Activated CD4-positive, alpha-beta T cell treated with anti-CD3 and anti-CD28 coated beads, Interleukin-2, Interleukin-6, amounts not matched to agents 100 ng/mL and 50 ng/mL, durations not matched to agents 16 hours and 8 hours (primary cell): ENCODE results near the gene KLHDC1.
"Not testable (repeated sequence)": the region's sequence is repeated elsewhere in the genome, so short reads cannot be mapped to it uniquely, and the experiment has no call there.

Source experiments
- DNase-seq: peaks from one replicate; pipeline ENCODE4 v3.0.0-alpha.2; 2020

KLHDC1 gene, protein sequence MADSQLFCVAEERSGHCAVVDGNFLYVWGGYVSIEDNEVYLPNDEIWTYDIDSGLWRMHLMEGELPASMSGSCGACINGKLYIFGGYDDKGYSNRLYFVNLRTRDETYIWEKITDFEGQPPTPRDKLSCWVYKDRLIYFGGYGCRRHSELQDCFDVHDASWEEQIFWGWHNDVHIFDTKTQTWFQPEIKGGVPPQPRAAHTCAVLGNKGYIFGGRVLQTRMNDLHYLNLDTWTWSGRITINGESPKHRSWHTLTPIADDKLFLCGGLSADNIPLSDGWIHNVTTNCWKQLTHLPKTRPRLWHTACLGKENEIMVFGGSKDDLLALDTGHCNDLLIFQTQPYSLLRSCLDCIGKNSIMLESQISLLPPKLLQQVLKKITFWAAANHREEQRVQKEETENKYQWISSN

GRCh38 chr14:49692811-49693734, at the start of gene KLHDC1:
Gene KLHDC1 (plus strand): TSS chr14:49693120. CDS start chr14:49693195, 75 bp downstream.
- peak; percentile 77 for DNase-seq

DNA sequence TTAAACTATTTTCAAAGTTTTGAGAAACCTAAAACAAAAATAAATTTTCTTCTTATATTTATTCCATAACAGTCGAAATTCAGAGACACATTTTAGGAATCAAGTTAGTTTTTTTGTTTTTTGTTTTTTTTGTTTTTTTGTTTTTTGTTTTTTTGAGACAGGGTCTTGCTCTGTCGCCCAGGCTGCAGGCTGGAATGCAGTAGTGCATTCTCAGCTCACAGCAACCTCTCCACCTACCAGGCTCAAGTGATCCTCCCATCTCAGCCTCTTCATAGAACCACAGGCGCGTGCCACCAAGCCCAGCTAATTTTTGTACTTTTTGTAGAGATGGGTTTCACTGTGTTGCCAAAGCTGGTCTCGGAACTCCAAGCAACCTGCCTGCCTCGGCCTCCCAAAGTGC, 39.4 kb upstream of the KLHDC1 start:
- DNase-seq, result no peak

DNA sequence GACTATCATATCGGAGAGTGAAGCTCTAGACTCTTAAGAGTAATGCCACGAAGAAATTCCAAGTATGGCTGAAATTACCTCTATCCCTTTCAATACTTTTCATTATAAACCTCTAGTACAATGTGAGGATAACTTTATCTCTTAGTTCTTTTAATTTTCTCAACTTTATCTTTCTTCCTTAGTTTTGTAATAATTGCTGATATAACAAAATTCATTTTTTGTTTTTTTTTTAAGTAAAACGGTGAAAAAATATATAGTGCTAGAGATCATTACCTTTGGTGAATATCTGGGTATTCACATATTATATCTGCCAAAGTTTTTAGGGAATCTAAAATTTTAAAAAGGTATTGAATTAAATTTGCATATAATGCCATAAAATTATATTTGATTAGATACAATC, 38.4 kb upstream of the KLHDC1 start:
- DNase-seq, result no peak

- not testable (repeated sequence) for DNase-seq
Observed at GRCh38 chr14:49657500-49657899, 35.4 kb upstream of the KLHDC1 start.

DNA sequence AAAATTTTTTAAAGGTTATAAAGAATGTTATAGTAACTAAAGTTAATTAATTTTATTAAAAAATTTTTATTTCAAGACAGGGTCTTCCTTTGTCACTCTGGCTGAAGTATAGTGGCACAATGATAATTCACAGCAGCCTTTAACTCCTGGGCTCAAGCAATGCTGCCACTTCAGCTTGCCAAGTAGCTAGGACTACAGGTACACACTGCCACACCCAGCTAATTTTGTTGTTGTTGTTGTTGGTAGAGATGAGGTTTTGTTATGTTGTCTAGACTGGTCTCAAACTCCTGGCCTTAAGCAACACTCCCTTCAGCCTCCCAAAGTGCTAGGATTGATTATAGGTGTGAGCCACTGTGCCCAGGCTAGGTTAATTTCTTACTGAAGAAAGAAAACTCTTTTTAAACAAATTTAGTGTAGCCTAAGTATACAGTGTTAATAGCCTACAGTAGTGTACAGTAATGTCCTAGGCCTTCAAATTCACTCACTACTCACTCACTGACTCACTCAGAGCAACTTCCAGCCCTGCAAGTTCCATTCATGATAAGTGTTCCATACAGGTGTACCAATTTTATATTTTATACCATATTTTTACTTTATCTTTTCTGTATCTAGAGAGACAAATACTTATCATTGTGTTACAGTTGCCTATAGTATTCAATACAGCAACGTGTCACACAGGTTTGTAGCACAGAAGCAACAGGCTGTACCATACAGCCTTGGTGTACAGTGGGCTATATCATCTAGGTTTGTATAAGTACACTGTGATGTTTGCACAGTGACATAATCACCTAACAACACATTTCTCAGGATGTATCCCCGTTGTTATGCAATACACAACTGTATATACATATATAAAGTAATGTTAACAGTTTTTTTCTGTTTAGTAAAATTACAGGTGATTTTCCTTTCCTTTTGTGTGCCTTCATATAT, 33.1 kb upstream of the KLHDC1 start:
- DNase-seq, result no peak

DNA sequence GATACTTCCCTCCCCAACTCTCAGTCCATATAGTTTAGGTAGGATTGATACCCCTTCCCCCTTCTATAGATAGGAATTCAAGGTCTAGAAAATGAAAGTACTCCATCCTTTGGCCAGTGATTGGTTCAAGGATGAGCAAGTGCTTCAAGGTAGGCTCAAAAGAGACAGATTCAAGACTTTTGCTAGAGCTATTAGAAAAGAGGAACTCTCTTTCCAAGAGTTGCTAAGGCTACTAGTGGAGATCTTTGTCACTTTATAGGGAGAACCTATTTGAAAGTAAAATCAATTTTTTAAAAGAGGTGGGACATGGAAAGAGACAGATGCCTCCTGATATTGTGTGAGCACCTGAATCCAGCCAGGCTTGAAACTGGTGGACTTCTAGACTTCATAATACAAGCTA, 22.4 kb upstream of the KLHDC1 start:
- no peak for DNase-seq

DNA sequence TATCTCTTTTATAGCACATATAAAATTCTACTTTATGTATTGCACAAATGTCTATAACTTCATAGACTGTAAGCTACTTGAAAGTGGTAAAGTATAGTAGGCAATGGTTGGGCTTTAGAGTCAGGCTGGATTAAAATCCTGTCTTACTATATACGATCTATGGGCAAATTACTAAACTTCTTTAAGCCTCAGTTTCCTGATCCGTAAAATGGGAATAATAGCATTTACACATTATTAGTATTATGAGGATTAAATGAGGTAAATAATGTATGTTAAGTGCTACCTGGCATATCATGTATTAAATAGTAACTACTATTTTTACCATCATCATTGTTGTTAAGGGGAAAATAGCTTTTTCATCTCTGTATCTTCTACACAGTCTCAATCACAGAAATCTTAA, 19.3 kb upstream of the KLHDC1 start:
- no peak for DNase-seq

DNA sequence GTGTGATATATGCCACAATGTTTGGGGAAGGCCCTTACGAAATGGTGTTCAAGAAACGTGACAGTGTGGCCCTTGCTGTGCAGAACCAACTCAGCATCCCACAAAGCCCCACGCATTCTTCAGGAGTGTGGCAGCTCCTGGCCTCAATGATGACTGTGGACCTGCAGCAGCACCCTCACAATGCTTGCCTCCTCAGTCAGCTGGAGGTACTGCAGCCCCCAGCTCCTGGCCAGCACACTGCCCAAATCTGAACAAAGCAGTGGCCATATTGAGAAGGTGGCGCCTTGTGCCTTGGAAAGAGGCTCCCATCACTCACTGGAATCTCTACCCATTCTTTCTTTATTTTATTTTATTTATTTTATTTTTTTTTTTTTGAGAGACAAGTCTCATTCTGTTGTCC, 15.3 kb upstream of the KLHDC1 start:
- DNase-seq, result no peak

GRCh38 chr14:49679271-49679670, 13.6 kb upstream of the KLHDC1 start:
- peak; percentile 44 for DNase-seq

GRCh38 chr14:49686425-49686824, 6.5 kb upstream of the KLHDC1 start:
- no peak for DNase-seq

DNA sequence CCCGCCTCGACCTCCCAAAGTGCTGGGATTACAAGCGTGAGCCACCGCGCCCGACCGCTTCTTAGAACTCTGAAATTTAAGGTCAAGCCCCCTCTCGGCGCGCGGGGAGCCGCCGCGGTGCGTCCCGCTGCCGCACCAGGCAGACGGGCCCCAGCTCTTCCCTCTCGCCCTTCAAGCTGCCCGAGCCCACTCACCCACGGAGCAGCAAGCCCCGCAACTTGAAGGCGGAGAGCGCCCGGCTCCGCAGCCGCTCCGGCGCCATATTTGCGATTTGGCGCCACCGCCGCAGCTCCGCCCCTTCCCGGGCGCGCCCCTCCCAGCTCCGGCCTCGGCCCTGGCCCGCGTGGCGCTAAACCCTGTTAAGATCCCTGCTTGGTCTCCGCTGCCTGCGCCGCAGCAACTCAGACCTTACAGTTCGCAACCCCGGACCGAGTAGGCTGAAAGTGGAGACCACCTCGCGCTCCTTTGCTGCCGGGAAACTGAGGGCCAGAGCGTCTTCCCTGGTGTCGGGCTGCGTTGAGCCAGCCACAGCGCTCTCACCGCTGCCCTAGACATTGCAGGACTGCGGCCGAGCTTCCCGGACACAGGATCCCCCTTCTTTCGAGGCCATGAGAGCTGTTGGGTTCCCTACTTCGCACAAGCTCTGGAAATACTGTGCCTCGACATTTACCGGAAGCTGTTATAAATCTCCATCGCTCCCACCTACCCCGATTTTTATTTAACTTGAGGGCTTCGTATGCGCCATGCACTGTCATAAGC, 4.8 kb upstream of the KLHDC1 start, which contains the start of gene POLE2:
POLE2 (minus strand) TSS at position 273 of the 759 bp plus-strand sequence; CDS start at position 262, 11 bp downstream.
- peak; percentile 91 for DNase-seq

- no peak for DNase-seq
Observed at GRCh38 chr14:49688701-49689030, 4.3 kb upstream of the KLHDC1 start.

- DNase-seq, result no peak
Observed at GRCh38 chr14:49691031-49691430, 1.9 kb upstream of the KLHDC1 start.

GRCh38 chr14:49692193-49692757, 645 bp upstream of the KLHDC1 start:
- no peak for DNase-seq

- DNase-seq, result not testable (repeated sequence)
Observed at GRCh38 chr14:49693735-49694124, 810 bp downstream of the KLHDC1 start.

- DNase-seq, result no peak
Observed at GRCh38 chr14:49702725-49703124, 9.8 kb downstream of the KLHDC1 start.

DNA sequence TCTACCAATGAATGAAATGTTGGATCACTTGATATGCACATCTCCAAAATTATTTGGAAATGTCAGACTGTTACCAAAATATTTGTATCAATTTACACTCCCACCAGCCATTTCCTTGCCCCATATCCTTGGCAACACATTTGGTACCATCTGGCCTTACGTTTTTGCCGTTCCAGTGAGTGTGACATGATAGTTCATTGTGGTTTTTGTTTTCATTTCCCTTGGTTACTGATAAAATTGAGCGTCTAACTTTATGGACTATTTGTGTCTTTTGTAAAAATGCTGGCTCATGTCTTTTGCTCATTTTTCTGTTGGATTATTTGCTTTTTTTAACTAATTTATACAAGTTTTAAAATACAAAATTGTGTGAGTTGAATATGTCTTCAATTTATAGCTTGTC, 11.0 kb downstream of the KLHDC1 start:
- DNase-seq, result no peak

GRCh38 chr14:49704471-49704870, 11.6 kb downstream of the KLHDC1 start:
- not testable (repeated sequence) for DNase-seq

GRCh38 chr14:49710993-49711392, 18.1 kb downstream of the KLHDC1 start:
- not testable (repeated sequence) for DNase-seq

DNA sequence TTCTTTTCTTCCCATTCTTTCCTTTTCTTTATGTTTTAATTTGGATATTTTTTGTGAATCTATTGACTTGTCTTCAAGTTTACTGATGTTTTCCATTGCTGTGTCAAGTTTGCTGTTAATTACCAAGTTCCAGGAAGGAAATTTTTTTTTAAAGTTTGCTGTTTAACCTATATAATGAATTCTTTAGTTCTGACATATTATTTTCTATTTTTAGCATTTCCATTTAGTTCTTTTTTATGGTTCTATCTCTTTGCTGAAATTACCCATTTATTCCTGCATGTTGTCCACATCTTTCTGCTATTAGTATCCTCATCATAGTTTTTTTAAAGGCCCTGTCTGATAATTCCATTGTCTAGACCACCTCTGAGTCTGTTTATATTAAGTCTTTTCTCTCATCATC, 27.8 kb downstream of the KLHDC1 start:
- no peak for DNase-seq

- DNase-seq, result not testable (repeated sequence)
Observed at GRCh38 chr14:49721733-49722435, 29.0 kb downstream of the KLHDC1 start.
